ENCODE measurements around the gene DEXI.

Gene DEXI

DNA sequence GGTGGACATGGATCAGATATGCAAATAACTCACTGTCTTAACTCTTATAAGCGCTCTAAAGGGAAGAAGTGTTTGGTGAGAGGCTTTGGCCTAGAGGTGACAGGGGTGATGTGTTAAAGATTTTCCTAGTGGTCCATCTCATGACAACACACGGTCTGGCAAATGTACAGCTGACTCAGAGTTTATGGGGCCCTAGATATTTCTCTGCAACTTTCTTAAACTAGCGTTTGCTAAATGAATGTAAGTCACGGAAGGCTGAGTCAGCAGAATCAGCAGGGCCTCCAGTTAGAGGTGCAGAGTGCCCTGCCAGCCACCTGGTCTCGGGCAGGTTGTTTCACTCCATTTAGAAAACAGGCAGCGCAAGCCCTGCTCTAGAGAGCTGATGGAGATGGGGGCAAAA, 42.2 kb upstream of the DEXI start:
- H3K9me3 ChIP-seq (ENCODE audit: control insufficient read depth, insufficient read depth, low read length), result no peaks in the 10 kb centered on the region
- H3K27ac ChIP-seq (ENCODE audit: low read depth, low read length), result no peak overlapping the region
- H3K79me2 ChIP-seq (ENCODE audit: control insufficient read depth, low read length), result no peaks in the 10 kb centered on the region
- no peaks in the 10 kb centered on the region for H3K9me2 ChIP-seq (replicated peaks; ENCODE audit: control insufficient read depth, low read length)
- H3K27me3 ChIP-seq (ENCODE audit: control insufficient read depth, low read length), result no peaks in the 10 kb centered on the region
- H3F3A ChIP-seq (ENCODE audit: control insufficient read depth, insufficient read depth), result 0 out of 2 replicates have a peak, but pooled peaks cover 8% of the 10 kb centered on the region
- peaks cover 45% of the 10 kb centered on the region for H3K36me3 ChIP-seq (ENCODE audit: control insufficient read depth, low read length)
- no peak overlapping the region; the same call in 1 of the 2 replicates for H3K4me2 ChIP-seq (ENCODE audit: low read length)
- TF ChIP-seq, protein P1, sequence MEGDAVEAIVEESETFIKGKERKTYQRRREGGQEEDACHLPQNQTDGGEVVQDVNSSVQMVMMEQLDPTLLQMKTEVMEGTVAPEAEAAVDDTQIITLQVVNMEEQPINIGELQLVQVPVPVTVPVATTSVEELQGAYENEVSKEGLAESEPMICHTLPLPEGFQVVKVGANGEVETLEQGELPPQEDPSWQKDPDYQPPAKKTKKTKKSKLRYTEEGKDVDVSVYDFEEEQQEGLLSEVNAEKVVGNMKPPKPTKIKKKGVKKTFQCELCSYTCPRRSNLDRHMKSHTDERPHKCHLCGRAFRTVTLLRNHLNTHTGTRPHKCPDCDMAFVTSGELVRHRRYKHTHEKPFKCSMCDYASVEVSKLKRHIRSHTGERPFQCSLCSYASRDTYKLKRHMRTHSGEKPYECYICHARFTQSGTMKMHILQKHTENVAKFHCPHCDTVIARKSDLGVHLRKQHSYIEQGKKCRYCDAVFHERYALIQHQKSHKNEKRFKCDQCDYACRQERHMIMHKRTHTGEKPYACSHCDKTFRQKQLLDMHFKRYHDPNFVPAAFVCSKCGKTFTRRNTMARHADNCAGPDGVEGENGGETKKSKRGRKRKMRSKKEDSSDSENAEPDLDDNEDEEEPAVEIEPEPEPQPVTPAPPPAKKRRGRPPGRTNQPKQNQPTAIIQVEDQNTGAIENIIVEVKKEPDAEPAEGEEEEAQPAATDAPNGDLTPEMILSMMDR (IDR thresholded peaks at IDR 0.05; ENCODE audit: low read depth, low read length, poor library complexity, severe bottlenecking), result no peak
- no peak for TF ChIP-seq EZH2phosphoT487 (IDR thresholded peaks at IDR 0.05; ENCODE audit: borderline replicate concordance, low read length)
- no peaks in the 10 kb centered on the region for H4K20me1 ChIP-seq (ENCODE audit: control insufficient read depth, insufficient read depth, low read depth, low read length)
- no peak overlapping the region for H3K4me3 ChIP-seq (ENCODE audit: low read length)
- peaks cover 37% of the 10 kb centered on the region for H3K4me1 ChIP-seq (ENCODE audit: control insufficient read depth, low read length)

GRCh38 chr16:10983159-10983558, 40.9 kb upstream of the DEXI start:
- Histone ChIP-seq H4K20me1 (ENCODE audit: control insufficient read depth, insufficient read depth, low read depth, low read length) (no peaks in the 10 kb centered on the region), H3K4me1 (ENCODE audit: control insufficient read depth, low read length) (peaks cover 37% of the 10 kb centered on the region), H3K27ac (ENCODE audit: low read depth, low read length) (peak overlapping the region; percentile 46), H3F3A (ENCODE audit: control insufficient read depth, insufficient read depth) (0 out of 2 replicates have a peak, but pooled peaks cover 8% of the 10 kb centered on the region), H3K4me2 (ENCODE audit: low read length) (peak overlapping the region; percentile 59), H3K4me3 (ENCODE audit: low read length) (peak overlapping the region; percentile 17), H3K9me2 (replicated peaks; ENCODE audit: control insufficient read depth, low read length) (no peaks in the 10 kb centered on the region), H3K36me3 (ENCODE audit: control insufficient read depth, low read length) (peaks cover 35% of the 10 kb centered on the region), H3K79me2 (ENCODE audit: control insufficient read depth, low read length) (no peaks in the 10 kb centered on the region), H3K9me3 (ENCODE audit: control insufficient read depth, insufficient read depth, low read length) (no peaks in the 10 kb centered on the region), H3K27me3 (ENCODE audit: control insufficient read depth, low read length) (no peaks in the 10 kb centered on the region)
- TF ChIP-seq EZH2phosphoT487 (IDR thresholded peaks at IDR 0.05; ENCODE audit: borderline replicate concordance, low read length), result no peak
- TF ChIP-seq, protein P1 (IDR thresholded peaks at IDR 0.05; ENCODE audit: low read depth, low read length, poor library complexity, severe bottlenecking), result peak; percentile 41

- peaks cover 35% of the 10 kb centered on the region for H3K4me1 ChIP-seq (ENCODE audit: control insufficient read depth, low read length)
- peak overlapping the region; percentile 59 for H3K4me2 ChIP-seq (ENCODE audit: low read length)
- peak overlapping the region; percentile 17 for H3K4me3 ChIP-seq (ENCODE audit: low read length)
- H3K79me2 ChIP-seq (ENCODE audit: control insufficient read depth, low read length), result no peaks in the 10 kb centered on the region
- no peaks in the 10 kb centered on the region for H4K20me1 ChIP-seq (ENCODE audit: control insufficient read depth, insufficient read depth, low read depth, low read length)
- 0 out of 2 replicates have a peak, but pooled peaks cover 8% of the 10 kb centered on the region for H3F3A ChIP-seq (ENCODE audit: control insufficient read depth, insufficient read depth)
- H3K27me3 ChIP-seq (ENCODE audit: control insufficient read depth, low read length), result no peaks in the 10 kb centered on the region
- no peaks in the 10 kb centered on the region for H3K9me3 ChIP-seq (ENCODE audit: control insufficient read depth, insufficient read depth, low read length)
- no peaks in the 10 kb centered on the region for H3K9me2 ChIP-seq (replicated peaks; ENCODE audit: control insufficient read depth, low read length)
- peaks cover 30% of the 10 kb centered on the region for H3K36me3 ChIP-seq (ENCODE audit: control insufficient read depth, low read length)
- H3K27ac ChIP-seq (ENCODE audit: low read depth, low read length), result peak overlapping the region; percentile 46
- TF ChIP-seq, protein P1 (IDR thresholded peaks at IDR 0.05; ENCODE audit: low read depth, low read length, poor library complexity, severe bottlenecking), result no peak
- no peak for TF ChIP-seq EZH2phosphoT487 (IDR thresholded peaks at IDR 0.05; ENCODE audit: borderline replicate concordance, low read length)
These were observed 40.3 kb upstream of the DEXI start for GRCh38 chr16:10982465-10983150.
